ENCODE data around the gene VHLL.

VHLL gene

GRCh38 chr1:156249593-156249992 lies 49.5 kb downstream of the VHLL start:
- FAIRE-seq: no peak

Measured in A204.1 (cell line).